Upper lobe of left lung (tissue), 4 donors: Measurements from ENCODE around the gene MORC1.

ENCODE experiments used
- CTCF ChIP-seq, 6 experiments: fragments of 450-650 bp in 4 of 6; fragments of 200-600 bp in 2 of 6; sonication (generic) in 2 of 6; IDR thresholded peaks; one replicate each; pipeline ENCODE4 v1.5.1; 2016 to 2019; ENCODE audit warnings: antibody characterized with exemption in 6 of 6
- POLR2AphosphoS5 ChIP-seq, 2 donors: sonication (generic); formaldehyde crosslinking; IDR thresholded peaks; one replicate each; pipeline ENCODE4 v1.5.1; 2017; ENCODE audit warnings: antibody characterized with exemption in 2 of 2

DNA sequence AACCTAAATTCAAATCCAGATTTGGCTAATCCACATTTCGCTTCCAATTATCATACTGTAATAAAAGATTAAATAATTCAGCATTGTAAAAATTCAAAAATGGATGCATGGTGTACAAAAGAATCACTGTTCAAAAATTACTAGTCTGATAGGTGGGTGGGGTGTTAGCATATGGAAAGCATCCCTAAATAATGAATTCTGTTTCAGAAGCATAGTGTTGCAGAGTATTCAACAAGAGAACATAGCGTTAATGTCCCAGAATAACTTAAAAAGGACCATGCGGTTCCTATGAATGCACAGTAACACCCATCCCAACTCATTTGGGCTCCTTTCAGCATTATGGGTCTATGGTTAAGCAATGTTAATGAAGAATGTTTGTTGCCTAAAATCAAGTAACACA is 51.1 kb downstream of the MORC1 start:
- no peak for TF ChIP-seq POLR2AphosphoS5 (IDR thresholded peaks at IDR 0.05)
- TF ChIP-seq CTCF (IDR thresholded peaks at IDR 0.05): no peak
